Measurements from ENCODE around the gene IRF6. TPM values are rescaled to one million over a fixed set of nuclear protein-coding genes. Genes with fewer than 3 reads are reported as not detected.

The IRF6 gene
- total and polyA plus RNA-seq, 2 donors (not counting 1 experiment from before 2014, with no cell fraction given): 0.66 to 1.00 TPM

GRCh38 chr1:209756615-209757445, 49.1 kb downstream of the IRF6 start:
- TF ChIP-seq EZH2 (IDR thresholded peaks at IDR 0.05; ENCODE audit: low read length, missing control alignments): no peak
- no peak for TF ChIP-seq CTCF (conservative IDR thresholded peaks at IDR 0.05 in 1 of 2, IDR thresholded peaks at IDR 0.05 in 1 of 2; ENCODE audit: low read depth in 1 of 2, low read length in 2 of 2)
- Histone ChIP-seq H3K4me1 (ENCODE audit: control insufficient read depth, extremely low read depth, insufficient read depth, low read length) (no peaks in the 10 kb centered on the region), H3K9ac (ENCODE audit: insufficient read depth, low read length) (no peak overlapping the region), H3K36me3 (ENCODE audit: control insufficient read depth, insufficient read depth, low read length) (no peaks in the 10 kb centered on the region), H2AFZ (ENCODE audit: low read length) (no peak overlapping the region), H3K4me3 (replicated peaks in 1 of 4; ENCODE audit: control extremely low read depth in 1 of 4, insufficient read depth in 1 of 4, low read depth in 3 of 4, low read length in 4 of 4) (no peak overlapping the region), H3K4me2 (ENCODE audit: extremely low read depth, insufficient read depth, low read length) (no peak overlapping the region), H3K79me2 (ENCODE audit: control insufficient read depth, insufficient read depth, low read length) (no peaks in the 10 kb centered on the region), H4K20me1 (ENCODE audit: control insufficient read depth, extremely low read depth, insufficient read depth, low read length) (no peaks in the 10 kb centered on the region), H3K27me3 (ENCODE audit: control insufficient read depth, insufficient read depth, low read length) (peaks cover 8% of the 10 kb centered on the region), H3K9me3 (ENCODE audit: control insufficient read depth, insufficient read depth, low read depth, low read length) (no peaks in the 10 kb centered on the region), H3K27ac (ENCODE audit: insufficient read depth, low read length) (no peak overlapping the region)
- no peak for DNase-seq (ENCODE audit: low read depth in 2 of 2)

- no peak within 1 kb of the TSS for H3K4me2 ChIP-seq (ENCODE audit: extremely low read depth, insufficient read depth, low read length)
- no peak within 1 kb of the TSS for H3K4me3 ChIP-seq (replicated peaks in 1 of 4; ENCODE audit: control extremely low read depth in 1 of 4, insufficient read depth in 1 of 4, low read depth in 3 of 4, low read length in 4 of 4)
- no peaks in the 10 kb centered on the region for H3K4me1 ChIP-seq (ENCODE audit: control insufficient read depth, extremely low read depth, insufficient read depth, low read length)
- no peaks in the 10 kb centered on the region for H3K36me3 ChIP-seq (ENCODE audit: control insufficient read depth, insufficient read depth, low read length)
- H3K79me2 ChIP-seq (ENCODE audit: control insufficient read depth, insufficient read depth, low read length): no peaks in the 10 kb centered on the region
- no peak within 1 kb of the TSS for H3K27ac ChIP-seq (ENCODE audit: insufficient read depth, low read length)
- no peak for DNase-seq (ENCODE audit: low read depth in 2 of 2)
- H3K9me3 ChIP-seq (ENCODE audit: control insufficient read depth, insufficient read depth, low read depth, low read length): no peaks in the 10 kb centered on the region
- H4K20me1 ChIP-seq (ENCODE audit: control insufficient read depth, extremely low read depth, insufficient read depth, low read length): no peaks in the 10 kb centered on the region
- H3K27me3 ChIP-seq (ENCODE audit: control insufficient read depth, insufficient read depth, low read length): peaks cover 8% of the 10 kb centered on the region
- H3K9ac ChIP-seq (ENCODE audit: insufficient read depth, low read length): no peak within 1 kb of the TSS
- TF ChIP-seq EZH2 (IDR thresholded peaks at IDR 0.05; ENCODE audit: low read length, missing control alignments) (no peak), CTCF (conservative IDR thresholded peaks at IDR 0.05 in 1 of 2, IDR thresholded peaks at IDR 0.05 in 1 of 2; ENCODE audit: low read depth in 1 of 2, low read length in 2 of 2) (no peak)
- H2AFZ ChIP-seq (ENCODE audit: low read length): no peak within 1 kb of the TSS
Measured at GRCh38 chr1:209755926-209756614, 49.9 kb downstream of the IRF6 start, which contains the start of gene TRAF3IP3. TRAF3IP3 (plus strand) TSS chr1:209756053; CDS start chr1:209760040, 3,987 bp downstream.

GRCh38 chr1:209755256-209755655, 50.7 kb downstream of the IRF6 start:
- TF ChIP-seq EZH2 (IDR thresholded peaks at IDR 0.05; ENCODE audit: low read length, missing control alignments) (no peak), CTCF (conservative IDR thresholded peaks at IDR 0.05 in 1 of 2, IDR thresholded peaks at IDR 0.05 in 1 of 2; ENCODE audit: low read depth in 1 of 2, low read length in 2 of 2) (no peak)
- Histone ChIP-seq H3K4me1 (ENCODE audit: control insufficient read depth, extremely low read depth, insufficient read depth, low read length) (no peaks in the 10 kb centered on the region), H3K9ac (ENCODE audit: insufficient read depth, low read length) (no peak overlapping the region), H3K27me3 (ENCODE audit: control insufficient read depth, insufficient read depth, low read length) (peaks cover 8% of the 10 kb centered on the region), H3K4me3 (replicated peaks in 1 of 4; ENCODE audit: control extremely low read depth in 1 of 4, insufficient read depth in 1 of 4, low read depth in 3 of 4, low read length in 4 of 4) (no peak overlapping the region), H3K9me3 (ENCODE audit: control insufficient read depth, insufficient read depth, low read depth, low read length) (no peaks in the 10 kb centered on the region), H3K27ac (ENCODE audit: insufficient read depth, low read length) (no peak overlapping the region), H4K20me1 (ENCODE audit: control insufficient read depth, extremely low read depth, insufficient read depth, low read length) (no peaks in the 10 kb centered on the region), H3K79me2 (ENCODE audit: control insufficient read depth, insufficient read depth, low read length) (no peaks in the 10 kb centered on the region), H3K36me3 (ENCODE audit: control insufficient read depth, insufficient read depth, low read length) (no peaks in the 10 kb centered on the region), H3K4me2 (ENCODE audit: extremely low read depth, insufficient read depth, low read length) (no peak overlapping the region), H2AFZ (ENCODE audit: low read length) (no peak overlapping the region)
- no peak for DNase-seq (ENCODE audit: low read depth in 2 of 2)

All from fibroblast of lung (primary cell).